ENCODE data around the gene GLRX5. TPM values are rescaled to one million over a fixed set of nuclear protein-coding genes. Genes with fewer than 3 reads are reported as not detected.
A peak's percentile ranks its signal among the peaks of the same experiment; 100 is the strongest.

Gene GLRX5
- total RNA-seq, 4 donors from 2014 or later: 19.8 to 42.1 (median 33.7) TPM

DNA sequence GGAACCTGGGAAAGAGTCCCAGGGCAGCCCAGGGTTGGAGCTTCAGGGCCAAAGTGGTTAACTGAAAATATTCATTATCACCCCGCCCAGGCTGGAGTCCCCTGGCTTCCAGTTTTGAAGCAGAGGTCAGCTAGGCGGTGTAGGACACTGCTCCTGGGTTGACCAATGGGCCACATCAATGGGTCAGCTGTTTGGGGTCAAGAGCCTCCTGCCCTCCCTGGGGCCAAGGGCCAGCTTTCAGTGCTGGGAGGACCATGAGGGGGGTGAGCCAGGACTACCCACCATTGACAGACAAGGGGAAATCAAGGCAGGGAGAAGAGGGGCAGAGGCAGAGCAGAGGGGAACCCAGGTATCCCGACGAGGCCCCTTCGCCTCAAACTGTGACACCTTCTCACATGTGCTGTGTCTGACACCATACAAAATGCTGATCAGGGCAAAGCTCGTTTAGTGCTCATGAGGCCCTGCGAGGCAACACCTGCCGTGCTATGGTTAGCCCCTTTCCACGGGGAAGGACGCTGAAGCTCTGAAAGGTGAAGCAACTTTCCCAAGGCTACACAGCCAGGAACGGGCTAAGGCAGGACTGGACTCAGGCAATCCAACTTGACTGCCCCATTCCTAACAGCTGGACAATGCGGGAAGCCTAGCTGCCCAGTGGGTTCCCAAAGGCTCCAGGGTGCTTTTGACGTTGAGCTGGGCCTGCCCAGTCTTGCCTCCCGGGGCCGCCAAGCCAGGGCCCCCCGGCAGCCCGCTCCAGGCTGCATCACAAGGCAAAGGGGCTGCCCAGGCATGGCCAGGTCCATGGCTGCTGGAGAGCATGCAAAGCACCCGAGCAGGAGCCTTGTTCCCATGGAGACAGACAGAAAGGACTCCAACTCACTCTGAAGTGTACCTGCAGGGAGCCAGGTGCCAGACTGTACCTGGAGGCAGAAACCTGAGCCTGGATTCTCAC lies 20.4 kb upstream of the GLRX5 start:
- H3K4me1 ChIP-seq: peaks cover 84% of the 10 kb centered on the region

DNA sequence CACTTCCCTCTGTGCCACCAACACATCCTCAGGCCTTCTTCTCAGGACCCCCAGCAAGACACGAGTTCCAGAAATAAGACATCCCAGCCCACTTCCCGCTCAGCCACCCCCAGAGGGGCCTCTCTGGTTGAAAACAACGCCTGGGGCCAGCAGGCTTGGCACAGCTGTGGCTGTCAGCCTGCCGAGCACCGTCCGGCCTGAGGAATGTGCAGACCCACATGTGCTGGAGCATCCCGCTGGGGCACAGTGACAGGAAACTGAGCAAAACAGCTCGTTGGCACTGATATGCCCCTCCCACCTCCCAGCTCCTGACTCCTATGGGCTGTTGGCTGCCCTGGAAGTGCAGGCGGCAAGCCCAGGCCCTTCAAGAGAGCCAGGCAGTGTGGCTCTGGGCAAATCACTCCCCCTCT lies 19.8 kb upstream of the GLRX5 start:
- Histone ChIP-seq H3K27ac (peak overlapping the region; percentile 96), H3K4me1 (peaks cover 85% of the 10 kb centered on the region), H3K4me3 (peak overlapping the region; percentile 82), H3K36me3 (no peaks in the 10 kb centered on the region), H3K27me3 (no peaks in the 10 kb centered on the region), H3K9me3 (no peaks in the 10 kb centered on the region)
- WGBS: 9% methylated on average over 8 of the region's 9 CpGs
- peak in 1 of 2 donors; percentile 19 for TF ChIP-seq POLR2A (IDR thresholded peaks at IDR 0.05)
- TF ChIP-seq, protein P1, sequence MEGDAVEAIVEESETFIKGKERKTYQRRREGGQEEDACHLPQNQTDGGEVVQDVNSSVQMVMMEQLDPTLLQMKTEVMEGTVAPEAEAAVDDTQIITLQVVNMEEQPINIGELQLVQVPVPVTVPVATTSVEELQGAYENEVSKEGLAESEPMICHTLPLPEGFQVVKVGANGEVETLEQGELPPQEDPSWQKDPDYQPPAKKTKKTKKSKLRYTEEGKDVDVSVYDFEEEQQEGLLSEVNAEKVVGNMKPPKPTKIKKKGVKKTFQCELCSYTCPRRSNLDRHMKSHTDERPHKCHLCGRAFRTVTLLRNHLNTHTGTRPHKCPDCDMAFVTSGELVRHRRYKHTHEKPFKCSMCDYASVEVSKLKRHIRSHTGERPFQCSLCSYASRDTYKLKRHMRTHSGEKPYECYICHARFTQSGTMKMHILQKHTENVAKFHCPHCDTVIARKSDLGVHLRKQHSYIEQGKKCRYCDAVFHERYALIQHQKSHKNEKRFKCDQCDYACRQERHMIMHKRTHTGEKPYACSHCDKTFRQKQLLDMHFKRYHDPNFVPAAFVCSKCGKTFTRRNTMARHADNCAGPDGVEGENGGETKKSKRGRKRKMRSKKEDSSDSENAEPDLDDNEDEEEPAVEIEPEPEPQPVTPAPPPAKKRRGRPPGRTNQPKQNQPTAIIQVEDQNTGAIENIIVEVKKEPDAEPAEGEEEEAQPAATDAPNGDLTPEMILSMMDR (IDR thresholded peaks at IDR 0.05): no peak
- DNase-seq (ENCODE audit: low spot score in 2 of 2): peak; percentile 78 to 82

More for the DNA sequence above, 20.4 kb upstream of the GLRX5 start:
- Histone ChIP-seq H3K4me3 (peak overlapping the region; percentile 82), H3K27ac (peak overlapping the region; percentile 96), H3K27me3 (no peaks in the 10 kb centered on the region), H3K36me3 (no peaks in the 10 kb centered on the region), H3K9me3 (no peaks in the 10 kb centered on the region)
- peak; percentile 63 to 76 for DNase-seq (ENCODE audit: low spot score in 2 of 2)
- no peak for TF ChIP-seq POLR2AphosphoS5 (IDR thresholded peaks at IDR 0.05)
- no peak for TF ChIP-seq EP300 (IDR thresholded peaks at IDR 0.05)
- TF ChIP-seq, protein P1 (IDR thresholded peaks at IDR 0.05): no peak
- TF ChIP-seq POLR2A (IDR thresholded peaks at IDR 0.05): no peak
- 69% methylated on average over 12 of the region's 18 CpGs for WGBS

DNA sequence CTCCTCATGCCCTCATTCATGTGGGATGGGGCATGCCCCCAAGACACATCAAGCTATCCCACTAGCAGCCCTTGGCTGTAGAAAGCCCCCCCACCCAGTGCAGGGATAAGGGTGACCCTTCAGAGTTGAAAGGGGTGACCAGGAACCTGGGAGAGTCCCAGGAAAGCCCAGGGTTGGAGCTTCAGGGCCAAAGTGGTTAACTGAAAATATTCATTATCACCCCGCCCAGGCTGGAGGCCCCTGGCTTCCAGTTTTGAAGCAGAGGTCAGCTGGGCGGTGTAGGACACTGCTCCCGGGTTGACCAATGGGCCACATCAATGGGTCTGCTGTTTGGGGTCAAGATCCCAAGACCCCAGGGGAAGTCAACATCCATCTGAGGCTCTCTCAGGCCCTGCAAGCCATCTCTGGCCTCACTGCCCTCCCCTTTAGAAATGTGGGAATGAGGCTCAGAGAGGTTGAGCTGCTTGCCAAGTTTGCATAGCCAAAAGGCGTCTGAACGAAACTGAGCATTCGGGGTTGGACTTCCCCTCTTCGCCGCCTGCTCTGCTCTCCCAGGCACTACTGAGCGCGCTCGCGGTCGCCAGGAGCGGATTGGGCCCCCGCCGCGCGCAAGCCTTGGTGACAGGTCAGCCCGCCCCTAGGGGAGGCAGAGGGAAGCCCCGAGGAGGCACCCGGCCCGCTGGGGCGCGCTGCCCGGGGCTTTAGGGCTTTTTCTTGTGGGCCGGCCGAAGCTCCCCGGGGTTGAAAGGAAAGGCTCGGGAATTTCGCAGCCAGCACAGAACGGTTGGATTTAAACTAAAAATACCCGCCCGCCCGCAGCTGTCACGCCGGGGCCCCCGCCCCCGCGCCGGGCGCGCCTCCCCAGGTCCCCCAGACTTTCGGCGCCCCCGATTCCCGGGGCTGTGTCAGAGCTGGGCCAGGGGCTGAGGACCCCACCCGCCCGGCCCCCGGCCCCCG lies 19.0 kb upstream of the GLRX5 start:
- Histone ChIP-seq H3K36me3 (no peaks in the 10 kb centered on the region), H3K4me3 (peak overlapping the region; percentile 82), H3K27me3 (no peaks in the 10 kb centered on the region), H3K4me1 (peaks cover 82% of the 10 kb centered on the region), H3K27ac (peak overlapping the region; percentile 96), H3K9me3 (no peaks in the 10 kb centered on the region)
- DNase-seq (ENCODE audit: low spot score in 2 of 2): peak; percentile 81 to 90
- WGBS: 2% methylated on average over 22 of the region's 50 CpGs
- TF ChIP-seq, protein P1 (IDR thresholded peaks at IDR 0.05): peak; percentile 18 to 47
- TF ChIP-seq EP300 (IDR thresholded peaks at IDR 0.05) (no peak), POLR2AphosphoS5 (IDR thresholded peaks at IDR 0.05) (peak in 2 of 3 donors; percentile 8 to 27), POLR2A (IDR thresholded peaks at IDR 0.05) (no peak)

GRCh38 chr14:95516554-95517181 lies 18.2 kb upstream of the GLRX5 start, which contains the start of gene SYNE3:
TSS of gene SYNE3 (minus strand) at chr14:95516650. CDS start at chr14:95475821, 40,829 bp downstream.
- Histone ChIP-seq H3K9me3 (no peaks in the 10 kb centered on the region), H3K4me3 (peak within 1 kb of the TSS; percentile 82), H3K36me3 (no peaks in the 10 kb centered on the region), H3K27me3 (no peaks in the 10 kb centered on the region), H3K4me1 (peaks cover 75% of the 10 kb centered on the region), H3K27ac (peak within 1 kb of the TSS; percentile 96)
- WGBS: no CpG with 5 or more reads among the region's 60 CpGs
- TF ChIP-seq, protein P1 (IDR thresholded peaks at IDR 0.05): no peak
- TF ChIP-seq EP300 (IDR thresholded peaks at IDR 0.05): no peak
- TF ChIP-seq POLR2A (IDR thresholded peaks at IDR 0.05): peak in 1 of 2 donors; percentile 21
- no peak for TF ChIP-seq POLR2AphosphoS5 (IDR thresholded peaks at IDR 0.05)
- DNase-seq (ENCODE audit: low spot score in 2 of 2): peak; percentile 80 to 84
